HepG2 (cell line): ENCODE results near the gene CEBPA. TPM values are rescaled to one million over a fixed set of nuclear protein-coding genes. Genes with fewer than 3 reads are reported as not detected.

Experiments used
- AGO2 ChIP-seq: fragments of 200-400 bp; formaldehyde crosslinking; optimal IDR thresholded peaks from 2 replicates; pipeline ENCODE3; 2017; ENCODE audit warnings: mild to moderate bottlenecking, low read depth, low read length, moderate library complexity
- AKAP8 ChIP-seq: sonication (generic); formaldehyde crosslinking; IDR thresholded peaks from 2 replicates; pipeline ENCODE4 v1.5.1; 2020; ENCODE audit warnings: mild to moderate bottlenecking, missing genetic modification reagents
- DDIT3 ChIP-seq: sonication (generic); formaldehyde crosslinking; IDR thresholded peaks from 2 replicates; pipeline ENCODE4 v1.4.0; 2020; ENCODE audit warnings: mild to moderate bottlenecking, missing genetic modification reagents
- DMAP1 ChIP-seq: IDR thresholded peaks from 2 replicates; pipeline ENCODE4 v1.6.1; 2016
- KLF15 ChIP-seq: sonication (generic); formaldehyde crosslinking; IDR thresholded peaks from 2 replicates; pipeline ENCODE4 v1.8.1; 2023; ENCODE audit warnings: borderline replicate concordance, mild to moderate bottlenecking, inconsistent platforms, missing genetic modification reagents, mixed read lengths
- MIER2 ChIP-seq: IDR thresholded peaks from 2 replicates; pipeline ENCODE4 v1.6.1; 2016; ENCODE audit warnings: missing biosample characterization, missing genetic modification reagents
- RORA ChIP-seq: sonication (generic); formaldehyde crosslinking; IDR thresholded peaks from 2 replicates; pipeline ENCODE4 v1.5.0; 2020; ENCODE audit warnings: mild to moderate bottlenecking, missing genetic modification reagents, moderate library complexity
- SKIL ChIP-seq: sonication (generic); formaldehyde crosslinking; IDR thresholded peaks from 2 replicates; pipeline ENCODE4 v1.8.0; 2022; ENCODE audit warnings: missing genetic modification reagents, mild to moderate bottlenecking, moderate library complexity, borderline replicate concordance
- SMAD1 ChIP-seq: sonication (generic); formaldehyde crosslinking; IDR thresholded peaks from 2 replicates; pipeline ENCODE4 v1.4.0; 2020; ENCODE audit warnings: missing genetic modification reagents, low read depth, mild to moderate bottlenecking, borderline replicate concordance
- SMAD9 ChIP-seq: sonication (generic); formaldehyde crosslinking; IDR thresholded peaks from 2 replicates; pipeline ENCODE4 v1.5.1; 2020; ENCODE audit warnings: mild to moderate bottlenecking, missing genetic modification reagents
- TCF12 ChIP-seq, 2 experiments: fragments of 450-650 bp in 1 of 2; sonication (generic) in 1 of 2; formaldehyde crosslinking in 1 of 2; IDR thresholded peaks; 2 replicates each; pipeline versions ENCODE4 v1.6.1 to v1.8.0; 2017 to 2022; ENCODE audit warnings: antibody characterized with exemption in 1 of 2, mild to moderate bottlenecking in 1 of 2, missing genetic modification reagents in 1 of 2, moderate library complexity in 1 of 2
- ZNF160 ChIP-seq: sonication (generic); formaldehyde crosslinking; IDR thresholded peaks from 2 replicates; pipeline ENCODE4 v1.8.0; 2022; ENCODE audit warnings: mild to moderate bottlenecking, inconsistent platforms, missing genetic modification reagents
- ZNF746 ChIP-seq: sonication (generic); formaldehyde crosslinking; IDR thresholded peaks from 2 replicates; pipeline ENCODE4 v1.8.0; 2022; ENCODE audit warnings: mild to moderate bottlenecking, missing genetic modification reagents
- ZNF761 ChIP-seq: sonication (generic); formaldehyde crosslinking; conservative IDR thresholded peaks from 2 replicates; pipeline ENCODE4 v1.4.0; 2020; ENCODE audit warnings: mild to moderate bottlenecking, missing genetic modification reagents
- ZNF766 ChIP-seq: sonication (generic); formaldehyde crosslinking; IDR thresholded peaks from 2 replicates; pipeline ENCODE4 v1.5.0; 2020; ENCODE audit warnings: missing genetic modification reagents, borderline replicate concordance
- ZNF878 ChIP-seq: sonication (generic); formaldehyde crosslinking; IDR thresholded peaks from 2 replicates; pipeline ENCODE4 v1.8.1; 2023; ENCODE audit warnings: mild to moderate bottlenecking, missing genetic modification reagents, moderate library complexity
- ZNF891 ChIP-seq: sonication (generic); formaldehyde crosslinking; IDR thresholded peaks from 2 replicates; pipeline ENCODE4 v1.5.0; 2020; ENCODE audit warnings: mild to moderate bottlenecking, missing genetic modification reagents
- ZSCAN21 ChIP-seq: sonication (generic); formaldehyde crosslinking; IDR thresholded peaks from 2 replicates; pipeline ENCODE4 v1.8.0; 2022; ENCODE audit warnings: mild to moderate bottlenecking, missing genetic modification reagents, moderate library complexity, borderline replicate concordance
- polyA plus RNA-seq, 8 experiments: library from polyadenylated mRNA; depleted of rRNA in 3 of 8; stranded (reverse) in 7 of 8; unstranded in 1 of 8; fragments of >200 nt; fragmentation: Illumina TruSeq in 4 of 8; extraction: Trizol in 4 of 8; gene quantifications; 2 replicates each; pipeline versions ENCODE4 v1.2.1 to v1.2.3, GENCODE V29; 2011 to 2016; ENCODE audit warnings: low read depth in 4 of 8, missing spikeins in 1 of 8, mixed read lengths in 1 of 8; ENCODE audit not compliant: insufficient read depth in 1 of 8
- total RNA-seq, 5 experiments: library from RNA; depleted of rRNA; stranded (reverse); fragments of >200 nt; fragmentation: Illumina TruSeq; extraction: Trizol; gene quantifications; 2 replicates each; pipeline ENCODE4 v1.2.3, GENCODE V29; 2016; ENCODE audit warnings: low read depth in 1 of 5
- TF ChIP-seq, protein P1 (sequence below), 2 experiments: sonication (generic) in 1 of 2; formaldehyde crosslinking in 1 of 2; IDR thresholded peaks; 2 replicates each; pipeline versions ENCODE4 v1.5.1 to v1.6.1; 2011 to 2020; ENCODE audit warnings: borderline replicate concordance in 1 of 2, low read depth in 1 of 2, low read length in 1 of 2, mild to moderate bottlenecking in 1 of 2, missing genetic modification reagents in 1 of 2, moderate library complexity in 1 of 2
- TF ChIP-seq, protein P2 (sequence below): sonication (generic); formaldehyde crosslinking; IDR thresholded peaks from 2 replicates; pipeline ENCODE4 v1.5.0; 2020; ENCODE audit warnings: mild to moderate bottlenecking, missing genetic modification reagents
- TF ChIP-seq, protein P3 (sequence below): sonication (generic); formaldehyde crosslinking; IDR thresholded peaks from 2 replicates; pipeline ENCODE4 v1.8.1; 2023; ENCODE audit warnings: mild to moderate bottlenecking, moderate library complexity, missing genetic modification reagents

The CEBPA gene
- total and polyA plus RNA-seq, 2 of the 13 experiments (the other 11 are each of a cell fraction or from before 2014, with no cell fraction given), result 24.8 to 103 TPM

DNA sequence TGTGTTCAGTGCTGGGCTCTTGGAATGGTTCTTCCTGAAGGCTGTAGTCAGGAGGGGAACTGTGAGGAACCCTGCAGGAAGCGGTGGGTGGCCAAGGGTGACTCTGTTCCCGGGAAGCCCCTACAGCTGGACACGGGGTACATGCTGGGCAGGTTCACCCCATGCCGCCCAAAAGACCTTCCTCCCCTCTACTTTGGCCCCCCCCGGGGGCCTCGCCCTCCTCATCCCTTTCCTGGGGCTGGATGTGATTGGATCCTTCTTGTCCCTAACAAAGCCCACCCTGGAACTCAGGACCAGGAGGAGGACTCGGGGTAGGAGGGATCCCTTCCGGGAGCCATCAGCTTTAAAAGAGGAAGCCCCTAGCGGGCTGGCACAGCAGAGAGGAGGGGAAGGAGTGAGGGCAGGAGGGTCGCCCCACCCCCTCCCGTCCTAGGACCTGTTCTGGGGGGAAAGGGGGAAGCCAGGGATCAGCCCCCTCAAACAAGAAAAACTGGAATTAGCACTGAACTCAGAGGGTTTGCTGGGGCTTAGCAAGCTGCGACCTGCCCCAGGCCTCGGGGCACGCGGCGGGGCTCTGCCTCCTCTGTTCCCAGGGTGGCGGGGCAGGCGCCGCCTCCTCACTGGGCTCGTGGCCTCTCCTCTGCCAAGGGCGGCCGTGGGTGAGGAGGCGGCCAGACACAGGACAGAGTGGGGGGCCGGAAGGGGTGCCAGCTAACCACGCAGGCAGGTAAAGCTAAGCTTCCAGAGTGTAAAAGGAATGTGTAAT is 4.0 kb downstream of the CEBPA start (continued):
- TF ChIP-seq DDIT3 (CRISPR knock-in tag), result no peak
- no peak for TF ChIP-seq AKAP8 (CRISPR knock-in tag)
- TF ChIP-seq SMAD9 (CRISPR knock-in tag), result no peak
- TF ChIP-seq AGO2, result peak; percentile 94
- TF ChIP-seq ZNF891 (CRISPR knock-in tag), result no peak
- no peak; the same call in 1 of the 2 replicates for TF ChIP-seq ZNF761 (CRISPR knock-in tag)
- TF ChIP-seq ZNF766 (CRISPR knock-in tag), result 0 out of 2 replicates have a peak, but pooled peaks have one; percentile 23
- TF ChIP-seq DMAP1 (CRISPR knock-in tag), result no peak
- TF ChIP-seq ZNF878, result no peak
- no peak for TF ChIP-seq ZNF160 (CRISPR knock-in tag)
- no peak for TF ChIP-seq MIER2
- TF ChIP-seq RORA, result no peak
- no peak for TF ChIP-seq KLF15 (CRISPR knock-in tag)
- TF ChIP-seq, protein P1, sequence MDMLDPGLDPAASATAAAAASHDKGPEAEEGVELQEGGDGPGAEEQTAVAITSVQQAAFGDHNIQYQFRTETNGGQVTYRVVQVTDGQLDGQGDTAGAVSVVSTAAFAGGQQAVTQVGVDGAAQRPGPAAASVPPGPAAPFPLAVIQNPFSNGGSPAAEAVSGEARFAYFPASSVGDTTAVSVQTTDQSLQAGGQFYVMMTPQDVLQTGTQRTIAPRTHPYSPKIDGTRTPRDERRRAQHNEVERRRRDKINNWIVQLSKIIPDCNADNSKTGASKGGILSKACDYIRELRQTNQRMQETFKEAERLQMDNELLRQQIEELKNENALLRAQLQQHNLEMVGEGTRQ (IDR thresholded peaks at IDR 0.05; ENCODE audit: low read depth, low read length), result no peak
- TF ChIP-seq, protein P1 (CRISPR knock-in tag; IDR thresholded peaks at IDR 0.05; ENCODE audit: borderline replicate concordance), result no peak
- no peak for TF ChIP-seq SMAD1
- TF ChIP-seq SKIL (CRISPR knock-in tag), result no peak
- TF ChIP-seq, protein P2, sequence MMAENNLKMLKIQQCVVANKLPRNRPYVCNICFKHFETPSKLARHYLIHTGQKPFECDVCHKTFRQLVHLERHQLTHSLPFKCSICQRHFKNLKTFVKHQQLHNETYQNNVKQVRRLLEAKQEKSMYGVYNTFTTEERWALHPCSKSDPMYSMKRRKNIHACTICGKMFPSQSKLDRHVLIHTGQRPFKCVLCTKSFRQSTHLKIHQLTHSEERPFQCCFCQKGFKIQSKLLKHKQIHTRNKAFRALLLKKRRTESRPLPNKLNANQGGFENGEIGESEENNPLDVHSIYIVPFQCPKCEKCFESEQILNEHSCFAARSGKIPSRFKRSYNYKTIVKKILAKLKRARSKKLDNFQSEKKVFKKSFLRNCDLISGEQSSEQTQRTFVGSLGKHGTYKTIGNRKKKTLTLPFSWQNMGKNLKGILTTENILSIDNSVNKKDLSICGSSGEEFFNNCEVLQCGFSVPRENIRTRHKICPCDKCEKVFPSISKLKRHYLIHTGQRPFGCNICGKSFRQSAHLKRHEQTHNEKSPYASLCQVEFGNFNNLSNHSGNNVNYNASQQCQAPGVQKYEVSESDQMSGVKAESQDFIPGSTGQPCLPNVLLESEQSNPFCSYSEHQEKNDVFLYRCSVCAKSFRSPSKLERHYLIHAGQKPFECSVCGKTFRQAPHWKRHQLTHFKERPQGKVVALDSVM, result no peak; the same call in 1 of the 2 replicates
- no peak for TF ChIP-seq ZSCAN21 (CRISPR knock-in tag)
- TF ChIP-seq, protein P3, sequence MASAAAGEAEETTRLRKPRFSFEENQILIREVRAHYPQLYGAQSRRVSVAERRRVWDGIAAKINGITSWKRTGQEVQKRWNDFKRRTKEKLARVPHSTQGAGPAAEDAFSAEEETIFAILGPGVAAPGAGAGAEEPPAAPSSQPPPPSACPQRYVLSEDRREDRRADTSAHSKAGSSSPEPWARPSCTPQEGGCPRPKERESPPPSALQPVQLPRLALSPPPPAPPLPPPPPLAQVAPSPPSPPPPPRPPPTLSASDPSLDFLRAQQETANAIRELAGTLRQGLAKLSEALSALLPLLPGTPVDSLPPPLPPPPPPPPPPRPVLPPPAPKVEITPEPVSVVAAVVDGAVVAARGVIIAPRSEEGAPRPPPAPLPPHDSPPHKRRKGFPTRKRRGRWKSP (CRISPR knock-in tag), result no peak
- peak; percentile 55; the same call in 1 of the 2 replicates for TF ChIP-seq ZNF746 (CRISPR knock-in tag)
- no peak for TF ChIP-seq TCF12 (IDR thresholded peaks at IDR 0.05)
- TF ChIP-seq TCF12 (CRISPR knock-in tag; IDR thresholded peaks at IDR 0.05), result no peak
